Mesothelial cell of epicardium (in vitro differentiated cells): ENCODE measurements around the gene PLXDC2. TPM values are rescaled to one million over a fixed set of nuclear protein-coding genes. Genes with fewer than 3 reads are reported as not detected.

Source experiments
- DNase-seq, 2 experiments: peaks; one replicate each; pipeline ENCODE4 v3.0.0; 2021; ENCODE audit warnings: low spot score in 2 of 2; ENCODE audit not compliant: unreplicated experiment in 2 of 2
- H3K27ac Mint-ChIP-seq: 2 replicates; pipeline ENCODE4 v1.8.0; 2021; ENCODE audit warnings: mixed read lengths
- H3K27me3 Mint-ChIP-seq: 2 replicates; pipeline ENCODE4 v1.8.0; 2021; ENCODE audit warnings: low read depth, mixed read lengths
- H3K36me3 Mint-ChIP-seq: 2 replicates; pipeline ENCODE4 v1.8.0; 2021; ENCODE audit warnings: mixed read lengths
- H3K4me1 Mint-ChIP-seq: 2 replicates; pipeline ENCODE4 v1.8.0; 2021; ENCODE audit warnings: mixed read lengths
- H3K4me3 Mint-ChIP-seq: 2 replicates; pipeline ENCODE4 v1.8.0; 2021; ENCODE audit warnings: mild to moderate bottlenecking, moderate library complexity, mixed read lengths
- H3K9me3 Mint-ChIP-seq: 2 replicates; pipeline ENCODE4 v1.8.0; 2021; ENCODE audit warnings: mixed read lengths
- CTCF ChIP-seq: fragments of 200-600 bp; sonication (generic); IDR thresholded peaks from one replicate; pipeline ENCODE4 v1.5.0; 2021; ENCODE audit warnings: antibody characterized with exemption; ENCODE audit not compliant: unreplicated experiment
- total RNA-seq: library from RNA; stranded (reverse); gene quantifications from 3 replicates; pipeline ENCODE4 v1.2.1, GENCODE V29; 2021

The PLXDC2 gene
- total RNA-seq, 1 donor from 2014 or later: 60.0 TPM

- Mint-ChIP-seq H3K9me3 (peaks cover 4% of the 10 kb centered on the region), H3K4me3 (no peak overlapping the region), H3K27me3 (no peaks in the 10 kb centered on the region), H3K4me1 (no peaks in the 10 kb centered on the region), H3K36me3 (peaks cover 9% of the 10 kb centered on the region), H3K27ac (no peak overlapping the region)
- no peak for TF ChIP-seq CTCF
- DNase-seq: no peak
Measured at GRCh38 chr10:19874190-19874589, 58.0 kb downstream of the PLXDC2 start.

- Mint-ChIP-seq H3K4me1 (no peaks in the 10 kb centered on the region), H3K9me3 (peaks cover 3% of the 10 kb centered on the region), H3K27ac (no peak overlapping the region), H3K27me3 (no peaks in the 10 kb centered on the region), H3K36me3 (peaks cover 7% of the 10 kb centered on the region), H3K4me3 (no peak overlapping the region)
- DNase-seq: no peak
- TF ChIP-seq CTCF: no peak
Measured at GRCh38 chr10:19874791-19875190, 58.6 kb downstream of the PLXDC2 start.

- no peaks in the 10 kb centered on the region for H3K27me3 Mint-ChIP-seq
- H3K27ac Mint-ChIP-seq: no peak overlapping the region
- no peaks in the 10 kb centered on the region for H3K9me3 Mint-ChIP-seq
- H3K4me1 Mint-ChIP-seq: no peaks in the 10 kb centered on the region
- H3K36me3 Mint-ChIP-seq: peaks cover 2% of the 10 kb centered on the region
- TF ChIP-seq CTCF: no peak
- DNase-seq: no peak
- H3K4me3 Mint-ChIP-seq: no peak overlapping the region
Measured at GRCh38 chr10:19876570-19876969, 60.3 kb downstream of the PLXDC2 start.

DNA sequence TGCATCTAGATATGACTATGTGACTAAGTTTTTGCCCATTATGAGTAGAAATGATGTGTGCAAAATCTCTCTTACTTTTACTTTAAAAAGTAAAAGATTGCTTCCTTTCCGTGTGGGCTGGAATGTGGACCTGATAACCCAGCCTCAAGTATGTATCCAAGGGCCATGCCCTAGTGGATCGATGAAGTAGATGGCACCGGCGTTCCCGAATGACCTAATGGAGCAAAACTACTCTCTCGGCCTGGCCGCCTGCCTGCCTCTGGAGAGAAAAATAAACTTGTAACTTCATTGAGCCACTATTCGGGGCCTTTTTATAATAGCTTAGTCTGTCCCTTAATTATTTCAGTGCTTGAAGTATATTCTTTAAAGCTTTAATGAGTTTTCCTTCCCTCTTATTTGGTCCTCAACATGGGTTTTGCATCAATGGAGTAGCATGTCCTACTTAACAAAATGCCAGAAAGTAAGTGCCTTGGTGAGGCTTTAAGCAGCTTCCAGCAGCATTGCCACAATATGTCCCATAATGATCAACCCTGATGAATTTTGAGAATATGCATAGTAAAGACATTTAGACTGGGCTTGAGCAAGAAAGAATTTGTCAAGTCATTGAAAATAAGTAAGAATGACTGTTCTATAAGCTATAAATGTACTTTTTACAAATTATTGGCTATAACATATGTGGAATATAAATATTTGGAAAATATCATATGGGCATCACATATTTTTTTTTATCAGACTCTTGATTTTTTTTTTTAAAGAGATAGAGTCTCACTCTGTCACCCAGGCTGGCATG is 61.4 kb downstream of the PLXDC2 start:
- Mint-ChIP-seq H3K9me3 (no peaks in the 10 kb centered on the region), H3K27me3 (no peaks in the 10 kb centered on the region), H3K4me3 (no peak overlapping the region), H3K36me3 (peaks cover 2% of the 10 kb centered on the region), H3K27ac (no peak overlapping the region), H3K4me1 (no peaks in the 10 kb centered on the region)
- TF ChIP-seq CTCF: no peak
- no peak for DNase-seq

- DNase-seq: no peak
- no peaks in the 10 kb centered on the region for H3K9me3 Mint-ChIP-seq
- H3K4me1 Mint-ChIP-seq: no peaks in the 10 kb centered on the region
- H3K27me3 Mint-ChIP-seq: no peaks in the 10 kb centered on the region
- H3K27ac Mint-ChIP-seq: no peak overlapping the region
- no peak for TF ChIP-seq CTCF
- no peak overlapping the region for H3K4me3 Mint-ChIP-seq
- peaks cover 9% of the 10 kb centered on the region for H3K36me3 Mint-ChIP-seq
Measured at GRCh38 chr10:19882621-19883020, 66.4 kb downstream of the PLXDC2 start.
